GM18499 (cell line): ENCODE measurements around the gene MDK.

ENCODE experiments used
- ATAC-seq: cut with Tn5 transposase; IDR thresholded peaks from one replicate; pipeline ENCODE4 v1.9.1; 2021; ENCODE audit warnings: moderate number of reproducible peaks; ENCODE audit not compliant: insufficient read depth, unreplicated experiment

MDK gene

GRCh38 chr11:46393231-46393616 is 11.8 kb downstream of the MDK start:
- no peak for ATAC-seq

DNA sequence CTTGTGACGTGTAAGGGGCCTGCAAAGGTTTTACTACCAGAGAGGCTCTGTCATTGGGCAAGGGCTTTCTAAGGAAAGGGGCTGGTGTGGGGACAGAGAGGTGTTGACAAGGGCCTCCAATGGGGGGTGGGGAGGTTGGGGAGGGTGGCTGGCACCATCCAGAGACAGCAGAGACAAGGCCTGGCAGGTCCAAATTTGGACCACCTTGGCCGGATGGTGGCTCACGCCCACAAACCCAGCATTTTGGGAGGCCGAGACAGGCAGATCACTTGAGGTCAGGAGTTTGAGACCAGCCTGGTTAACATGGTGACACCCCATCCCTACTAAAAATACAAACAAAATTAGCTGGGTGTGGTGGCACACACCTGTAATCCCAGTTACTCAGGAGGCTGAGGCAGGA is 12.3 kb downstream of the MDK start:
- ATAC-seq: no peak

DNA sequence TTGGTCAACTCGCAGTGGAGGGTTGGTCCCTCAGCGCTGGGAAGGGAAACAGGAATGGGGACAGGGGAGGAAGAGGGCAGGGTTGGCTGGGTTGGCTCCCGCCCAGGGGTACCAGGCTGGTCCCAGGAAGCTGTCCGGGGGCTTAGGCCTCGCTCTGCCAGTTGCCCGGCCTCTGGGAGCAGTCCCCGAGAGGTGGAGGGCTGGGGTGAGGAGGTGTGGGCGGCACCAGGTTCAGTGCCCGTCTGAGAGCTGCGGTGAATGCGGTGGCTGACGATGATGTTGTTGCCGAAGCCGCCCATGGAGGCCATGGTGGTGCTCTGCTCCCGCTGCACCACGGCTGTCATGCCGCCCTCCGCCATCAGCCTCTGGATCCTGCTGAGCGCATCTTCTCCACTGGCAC is 16.1 kb downstream of the MDK start:
- ATAC-seq: no peak

GRCh38 chr11:46402957-46403902 is 21.8 kb downstream of the MDK start:
- ATAC-seq: no peak

DNA sequence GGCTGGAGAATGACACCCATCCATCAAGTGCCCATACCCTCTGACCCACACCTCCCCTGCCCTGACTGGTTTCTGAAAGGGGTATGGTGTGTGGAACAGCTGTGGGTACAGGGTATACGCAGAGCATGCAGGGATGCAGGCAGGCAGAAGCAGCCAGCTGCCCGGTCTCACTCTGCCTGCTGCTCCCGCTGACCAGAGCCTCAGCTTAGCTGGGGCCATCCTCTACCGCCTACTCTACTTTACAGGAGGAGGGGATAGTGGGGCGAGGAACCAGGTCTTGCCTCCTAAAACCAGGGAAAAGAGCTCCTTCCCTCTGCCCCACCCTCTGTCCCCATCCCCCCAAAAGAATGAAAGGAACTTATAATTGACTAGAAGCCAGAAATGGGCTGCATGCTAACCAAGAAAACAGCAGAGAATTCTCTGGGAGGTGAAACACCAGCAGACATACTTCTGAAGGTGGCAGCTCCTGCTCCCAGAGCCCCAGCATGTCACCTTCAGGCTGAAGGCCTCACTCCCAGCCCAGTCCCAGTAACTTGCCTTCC is 23.1 kb downstream of the MDK start:
- no peak for ATAC-seq

GRCh38 chr11:46407635-46408034 is 26.2 kb downstream of the MDK start:
- ATAC-seq: no peak

DNA sequence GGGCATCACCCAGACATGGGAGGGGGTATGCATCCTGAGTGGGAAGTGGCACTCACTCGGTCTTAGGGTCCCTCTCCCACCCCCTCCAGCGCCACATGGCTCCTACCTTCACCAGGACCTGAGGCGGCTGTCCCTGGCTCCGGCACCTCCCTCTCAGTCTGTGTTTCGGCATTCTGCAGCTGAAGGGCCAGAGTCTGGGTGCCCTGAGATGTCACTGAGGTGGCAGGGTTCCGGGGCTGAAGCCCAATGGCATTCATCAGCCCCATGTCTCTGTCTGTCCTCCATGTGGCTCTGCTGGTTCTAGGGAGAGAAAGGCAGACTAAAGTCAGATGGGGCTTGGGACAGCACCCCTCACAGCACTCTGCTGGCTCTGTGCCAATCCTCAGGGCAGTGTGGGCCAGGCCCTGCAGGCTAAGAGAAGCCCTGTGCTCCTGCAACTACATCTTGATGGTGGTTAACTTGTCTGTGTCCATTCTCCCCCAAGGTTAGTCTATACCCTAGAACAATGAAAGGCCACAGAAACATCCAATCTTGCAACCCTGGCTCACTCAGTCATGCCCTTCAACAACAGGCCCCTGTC is 27.0 kb downstream of the MDK start:
- ATAC-seq: no peak

DNA sequence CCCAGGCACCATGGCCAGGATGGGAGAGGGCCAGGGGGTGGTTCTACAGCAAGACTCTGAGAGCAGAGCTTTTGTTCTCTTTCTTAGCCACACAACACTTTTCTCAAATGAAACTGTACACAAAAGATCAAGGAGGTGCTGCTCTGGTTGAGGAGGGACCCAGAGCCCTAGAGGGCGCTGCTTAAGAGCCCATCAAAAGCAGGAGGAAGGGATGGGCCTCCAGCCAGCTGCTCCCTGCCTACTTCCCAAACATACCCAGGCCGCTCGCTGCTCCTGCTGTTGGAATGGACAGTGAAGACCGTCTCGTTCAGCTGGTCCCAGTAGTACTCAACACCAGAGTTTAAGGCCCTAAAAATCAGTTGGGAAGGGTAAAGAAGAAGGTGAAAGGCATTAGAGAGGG is 28.6 kb downstream of the MDK start:
- no peak for ATAC-seq

GRCh38 chr11:46413760-46414465 is 32.4 kb downstream of the MDK start:
- no peak for ATAC-seq

- no peak for ATAC-seq
Observed at GRCh38 chr11:46414466-46414796, 33.0 kb downstream of the MDK start.

DNA sequence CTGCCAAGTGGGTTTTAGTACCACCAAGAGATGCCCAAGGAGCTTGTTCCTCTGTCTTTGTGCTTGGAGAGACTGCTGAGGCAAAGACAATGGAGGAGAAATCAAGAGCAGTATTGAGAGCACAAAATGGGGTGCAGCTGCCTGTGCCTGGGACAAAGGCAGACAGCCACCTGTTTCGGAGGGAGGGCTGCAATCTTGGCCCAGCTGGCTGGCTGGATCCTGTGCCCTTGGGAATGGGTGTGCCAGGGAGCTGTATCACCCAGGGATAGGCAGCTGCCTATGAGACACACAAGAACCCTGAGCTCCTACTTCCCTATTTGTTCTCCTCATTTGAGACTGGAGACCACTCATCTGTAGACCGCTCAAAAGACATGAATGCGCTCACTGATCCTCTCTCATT is 33.4 kb downstream of the MDK start:
- ATAC-seq: no peak

- ATAC-seq: no peak
Observed at GRCh38 chr11:46417711-46418110, 36.2 kb downstream of the MDK start.

DNA sequence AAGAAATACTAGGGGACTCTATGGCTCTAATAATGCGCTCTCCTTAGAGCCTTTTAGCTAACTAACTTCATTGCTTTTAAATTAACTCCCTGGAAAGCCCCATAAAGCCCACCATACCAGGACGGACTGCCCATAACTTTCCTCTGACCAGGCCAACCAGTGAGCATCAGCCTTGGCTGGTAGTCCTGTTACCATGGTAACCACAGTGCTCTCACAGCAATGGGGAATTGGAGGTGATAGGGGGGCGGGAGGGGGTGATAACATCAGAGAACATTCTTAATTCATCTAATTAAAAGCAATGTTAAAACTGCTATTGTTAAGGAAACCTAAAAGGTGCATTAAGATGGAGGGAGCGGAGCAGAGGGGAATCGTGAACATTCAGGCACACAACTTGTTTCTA is 37.3 kb downstream of the MDK start:
- no peak for ATAC-seq

DNA sequence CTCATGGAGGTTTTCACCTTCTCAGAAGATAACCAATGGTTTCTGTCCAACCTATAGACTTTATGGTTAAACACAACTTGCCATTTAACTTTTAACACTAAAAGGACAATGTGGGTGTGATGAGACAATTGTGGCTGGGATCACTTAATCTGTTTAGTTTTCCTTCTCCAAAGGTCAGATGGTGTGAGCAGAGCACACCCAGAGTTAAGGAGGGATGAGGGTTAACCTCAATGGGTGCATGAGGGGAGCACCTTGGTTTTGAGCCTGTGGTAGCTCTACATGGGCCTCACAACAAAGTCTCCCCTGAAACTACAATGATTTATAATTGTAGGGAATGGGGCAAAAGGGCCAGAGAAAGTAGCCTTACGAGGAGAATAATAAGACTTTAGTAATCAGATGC is 39.0 kb downstream of the MDK start:
- ATAC-seq: no peak

- no peak for ATAC-seq
Observed at GRCh38 chr11:46421257-46421880, 39.9 kb downstream of the MDK start.

DNA sequence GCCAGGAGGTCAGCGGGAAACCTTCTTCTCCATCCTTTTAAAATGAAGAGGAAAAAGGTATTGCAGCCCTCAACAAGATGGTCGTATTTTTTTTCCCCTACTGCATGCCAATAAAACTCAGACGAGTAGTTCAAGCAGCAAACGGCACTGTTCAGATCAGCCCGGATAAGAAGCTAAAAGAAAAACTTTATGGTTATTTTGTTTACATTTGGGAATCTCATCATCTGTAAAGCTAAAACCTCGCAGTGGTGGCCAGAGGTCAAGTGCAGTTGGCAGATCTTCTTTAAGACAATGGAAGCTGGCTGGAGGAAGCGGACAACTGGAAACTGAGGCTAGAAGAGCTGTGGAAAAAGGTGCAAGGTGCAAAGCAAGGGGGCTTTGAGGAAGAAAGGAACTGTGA is 41.1 kb downstream of the MDK start:
- no peak for ATAC-seq

DNA sequence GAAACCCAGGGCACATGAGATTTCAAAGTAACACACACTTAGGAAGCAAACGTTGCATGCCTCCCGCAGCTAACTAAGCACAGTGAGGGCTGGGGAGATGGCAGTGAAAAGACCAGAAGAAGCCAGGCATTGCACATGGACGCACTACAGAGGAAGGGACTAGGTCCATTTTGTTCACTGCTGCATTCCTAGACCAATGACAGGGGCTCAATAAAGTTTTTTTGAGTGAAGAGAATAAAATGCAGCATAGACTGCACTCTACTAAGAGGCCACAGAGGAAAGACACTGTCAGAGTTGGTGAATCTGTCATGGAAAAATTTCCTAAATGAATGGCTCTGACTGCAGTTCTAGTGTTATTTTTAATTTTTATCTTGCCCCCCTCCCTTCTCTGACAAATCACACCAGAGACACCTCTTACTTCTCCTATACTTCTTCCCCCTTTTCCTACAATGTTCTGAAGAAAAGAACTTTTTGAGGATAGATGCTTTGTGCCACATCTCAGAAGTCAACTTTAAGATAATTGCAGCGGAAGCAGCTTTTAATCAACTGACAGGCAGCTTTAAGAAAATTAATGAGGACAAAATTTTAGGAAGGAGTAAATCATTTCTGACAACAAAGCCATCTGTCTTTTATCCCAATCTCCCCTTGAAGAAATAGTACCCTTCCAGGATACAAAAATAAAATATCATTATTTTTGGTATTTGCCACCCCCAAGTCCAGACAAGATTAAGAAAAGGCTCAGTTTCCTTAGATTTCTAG is 44.9 kb downstream of the MDK start:
- ATAC-seq: no peak

GRCh38 chr11:46427364-46427763 is 45.9 kb downstream of the MDK start:
- no peak for ATAC-seq

DNA sequence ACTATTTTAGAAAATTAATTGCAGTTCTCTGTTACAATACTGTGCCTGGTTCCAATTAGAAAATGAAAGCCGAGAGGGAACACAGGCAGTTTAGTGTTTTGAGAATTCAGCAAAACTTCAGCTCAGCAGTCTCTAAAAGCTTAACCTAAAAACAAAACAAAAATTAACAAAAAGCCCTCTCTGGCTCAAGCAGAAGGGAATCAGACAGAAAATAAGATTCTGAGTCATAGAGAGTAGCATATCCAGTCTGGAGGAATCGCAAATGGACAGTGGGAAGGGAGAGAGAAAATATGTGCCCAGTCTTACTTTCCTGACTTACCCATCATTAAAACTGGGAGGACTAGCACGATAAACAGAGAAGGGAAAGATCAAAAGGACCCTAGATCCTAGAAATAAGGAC is 48.2 kb downstream of the MDK start:
- ATAC-seq: no peak

DNA sequence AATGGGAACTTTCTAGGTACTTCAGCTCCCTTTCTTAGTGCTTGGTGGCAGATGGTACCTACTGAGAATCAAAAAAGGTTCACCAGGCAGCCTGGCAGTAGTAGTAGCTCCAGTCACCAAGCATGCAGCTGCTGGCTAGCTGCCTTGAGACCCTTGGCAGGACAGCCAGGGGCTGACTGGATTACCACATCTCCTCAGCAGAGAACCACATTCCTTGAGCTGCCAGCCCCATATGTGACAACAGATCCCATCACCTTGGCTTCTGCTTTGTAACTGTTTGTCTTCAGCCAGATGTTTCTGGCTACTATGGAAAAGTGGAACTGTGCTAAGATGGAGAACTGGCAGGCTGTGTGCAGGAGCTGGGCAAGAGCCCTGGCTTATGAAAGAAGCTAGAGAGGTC is 49.7 kb downstream of the MDK start:
- ATAC-seq: no peak
